T-helper 1 cell treated with Interleukin-12 subunit alpha and Interleukin-12 subunit beta and Interleukin-4 antibody, amounts not matched to agents 30 ng/mL and 1 ng/mL, for 36 hours (primary cell): ENCODE data around the gene TMEM121B. TPM values are rescaled to one million over a fixed set of nuclear protein-coding genes. Genes with fewer than 3 reads are reported as not detected.

ENCODE experiments used
- intact Hi-C: fragments of 100-400 bp; cut with micrococcal nuclease; formaldehyde crosslinking; loops from one replicate; pipeline ENCODE4 v1.15.1; 2024
- total RNA-seq: library from RNA; stranded (reverse); gene quantifications from 2 replicates; pipeline ENCODE4 v1.2.3, GENCODE V29; 2022

The TMEM121B gene
- total RNA-seq, 1 donor from 2014 or later = 0.27 TPM

DNA sequence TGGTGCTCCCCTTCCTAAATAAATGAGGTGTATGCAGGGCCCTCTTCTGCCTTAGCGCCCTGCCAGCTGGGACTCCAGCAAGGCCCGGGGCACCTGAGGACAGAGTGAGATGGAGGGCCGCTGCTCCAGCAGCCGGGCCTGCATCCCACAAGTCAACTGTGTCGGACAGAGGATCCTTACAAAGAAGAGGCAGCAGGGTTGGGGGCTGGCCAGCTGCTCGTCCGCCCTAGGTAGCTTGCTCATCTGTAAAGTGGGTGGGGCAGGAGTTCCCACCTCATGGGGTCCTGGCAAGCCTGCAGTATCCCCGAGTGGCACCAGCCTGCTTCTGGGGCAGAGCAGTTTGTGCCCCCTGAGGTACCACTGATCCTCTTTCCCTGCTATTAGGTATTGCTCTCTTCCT is 7.6 kb downstream of the TMEM121B start:
- intact Hi-C loops = no loop called here

DNA sequence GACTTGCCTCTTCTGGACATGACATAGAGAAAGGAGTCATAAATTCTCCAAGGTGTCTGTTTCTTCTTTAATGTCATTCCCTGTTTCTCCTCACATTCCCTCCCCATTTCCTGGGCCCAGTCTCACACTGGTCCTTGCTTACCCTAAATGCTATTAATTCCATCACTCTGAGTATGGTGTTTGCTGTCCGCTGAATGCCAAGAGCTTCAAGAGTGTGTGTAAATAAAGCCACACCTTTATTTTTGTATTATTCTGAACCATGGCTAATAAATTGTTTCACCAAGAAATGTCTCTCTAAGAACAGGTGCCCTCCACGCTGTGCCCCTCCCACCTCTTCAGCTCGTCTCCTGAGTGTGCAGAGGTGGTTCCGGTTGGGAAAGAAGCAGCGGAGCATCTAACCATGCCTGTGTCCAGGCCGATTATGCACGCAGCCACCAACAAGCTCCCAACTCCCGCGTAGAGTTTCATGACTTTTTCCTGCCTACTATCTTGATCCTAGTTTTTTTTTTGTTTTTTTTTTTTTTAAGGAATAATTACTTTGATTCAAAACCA is 8.6 kb downstream of the TMEM121B start:
- intact Hi-C loops = no loop called here

DNA sequence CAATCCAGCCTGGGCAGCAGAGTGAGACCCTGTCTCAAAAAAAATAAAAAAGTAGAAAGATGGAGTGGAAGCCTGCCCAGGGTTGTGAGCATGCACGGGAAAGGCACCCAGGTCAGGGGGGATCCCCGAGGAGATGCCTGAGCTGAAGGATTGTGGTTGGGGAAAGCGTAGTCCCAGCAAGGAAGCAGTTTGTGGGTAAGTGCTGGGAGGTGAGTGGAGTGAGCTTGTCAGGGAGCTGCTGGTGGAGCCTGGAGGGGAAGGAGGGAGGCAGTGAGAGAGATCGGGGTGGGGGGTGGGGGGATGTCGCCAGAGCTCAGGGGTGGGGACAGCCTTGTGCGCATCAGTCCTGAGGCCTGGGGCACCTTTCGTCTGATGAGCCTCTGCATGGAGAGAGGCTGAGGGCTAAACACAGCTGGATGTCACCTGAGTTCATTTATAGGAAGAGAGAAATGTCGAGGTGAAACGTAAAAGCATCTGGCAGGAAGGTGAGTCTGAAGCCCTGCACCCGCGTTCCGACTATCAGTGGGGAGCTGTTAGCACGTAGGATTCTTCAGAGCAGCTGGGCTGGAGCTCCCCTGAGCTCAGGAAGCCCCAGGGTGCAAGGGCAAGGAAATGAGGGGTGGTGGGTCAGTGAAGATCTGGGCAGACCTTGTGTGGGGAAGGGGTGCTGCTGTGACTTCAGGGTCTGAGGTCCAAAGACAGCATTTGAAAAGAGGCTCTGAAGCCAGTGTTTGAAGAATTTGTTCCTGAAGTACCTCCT is 10.2 kb downstream of the TMEM121B start:
- intact Hi-C loops = no loop called here

DNA sequence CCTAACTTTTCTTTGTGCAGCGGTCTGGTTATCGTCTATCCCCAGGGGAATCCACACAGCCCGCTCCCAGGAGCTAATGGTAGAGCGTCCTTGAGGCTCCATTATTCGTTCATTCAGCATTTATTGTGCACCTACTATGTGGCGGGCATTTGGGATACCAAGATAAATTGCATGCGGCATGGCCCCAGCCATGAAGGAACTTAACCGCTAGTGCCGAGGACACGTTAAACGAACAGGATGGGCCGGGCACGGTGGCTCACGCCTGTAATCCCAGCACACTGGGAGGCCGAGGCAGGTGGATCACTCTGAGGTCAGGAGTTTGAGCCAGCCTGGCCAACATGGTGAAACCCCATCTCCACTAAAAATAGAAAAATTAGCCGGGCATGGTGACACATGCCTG is 11.2 kb downstream of the TMEM121B start:
- intact Hi-C loops = no loop called here

DNA sequence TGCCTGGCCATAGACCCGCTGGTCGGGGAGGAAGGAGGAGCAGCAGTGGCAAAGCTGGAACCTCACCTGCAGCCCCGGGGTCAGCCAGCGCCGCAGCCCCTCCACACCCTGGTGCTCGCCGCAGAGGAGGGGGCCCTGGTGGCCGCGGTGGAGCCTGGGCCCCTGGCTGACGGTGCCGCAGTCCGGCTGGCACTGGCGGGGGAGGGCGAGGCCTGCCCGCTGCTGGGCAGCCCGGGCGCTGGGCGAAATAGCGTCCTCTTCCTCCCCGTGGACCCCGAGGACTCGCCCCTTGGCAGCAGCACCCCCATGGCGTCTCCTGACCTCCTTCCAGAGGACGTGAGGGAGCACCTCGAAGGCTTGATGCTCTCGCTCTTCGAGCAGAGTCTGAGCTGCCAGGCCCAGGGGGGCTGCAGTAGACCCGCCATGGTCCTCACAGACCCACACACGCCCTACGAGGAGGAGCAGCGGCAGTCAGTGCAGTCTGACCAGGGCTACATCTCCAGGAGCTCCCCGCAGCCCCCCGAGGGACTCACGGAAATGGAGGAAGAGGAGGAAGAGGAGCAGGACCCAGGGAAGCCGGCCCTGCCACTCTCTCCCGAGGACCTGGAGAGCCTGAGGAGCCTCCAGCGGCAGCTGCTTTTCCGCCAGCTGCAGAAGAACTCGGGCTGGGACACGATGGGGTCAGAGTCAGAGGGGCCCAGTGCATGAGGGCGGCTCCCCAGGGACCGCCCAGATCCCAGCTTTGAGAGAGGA is 11.9 kb downstream of the TMEM121B start:
- intact Hi-C loops = no loop called here

DNA sequence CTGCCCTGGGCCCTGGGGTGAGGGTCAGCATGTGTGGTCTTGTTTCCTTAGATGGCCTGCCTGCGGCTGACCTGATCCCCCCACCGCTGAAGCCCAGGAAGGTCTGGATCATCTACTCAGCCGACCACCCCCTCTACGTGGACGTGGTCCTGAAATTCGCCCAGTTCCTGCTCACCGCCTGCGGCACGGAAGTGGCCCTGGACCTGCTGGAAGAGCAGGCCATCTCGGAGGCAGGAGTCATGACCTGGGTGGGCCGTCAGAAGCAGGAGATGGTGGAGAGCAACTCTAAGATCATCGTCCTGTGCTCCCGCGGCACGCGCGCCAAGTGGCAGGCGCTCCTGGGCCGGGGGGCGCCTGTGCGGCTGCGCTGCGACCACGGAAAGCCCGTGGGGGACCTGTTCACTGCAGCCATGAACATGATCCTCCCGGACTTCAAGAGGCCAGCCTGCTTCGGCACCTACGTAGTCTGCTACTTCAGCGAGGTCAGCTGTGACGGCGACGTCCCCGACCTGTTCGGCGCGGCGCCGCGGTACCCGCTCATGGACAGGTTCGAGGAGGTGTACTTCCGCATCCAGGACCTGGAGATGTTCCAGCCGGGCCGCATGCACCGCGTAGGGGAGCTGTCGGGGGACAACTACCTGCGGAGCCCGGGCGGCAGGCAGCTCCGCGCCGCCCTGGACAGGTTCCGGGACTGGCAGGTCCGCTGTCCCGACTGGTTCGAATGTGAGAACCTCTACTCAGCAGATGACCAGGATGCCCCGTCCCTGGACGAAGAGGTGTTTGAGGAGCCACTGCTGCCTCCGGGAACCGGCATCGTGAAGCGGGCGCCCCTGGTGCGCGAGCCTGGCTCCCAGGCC is 12.7 kb downstream of the TMEM121B start:
- intact Hi-C loops = no loop called here

DNA sequence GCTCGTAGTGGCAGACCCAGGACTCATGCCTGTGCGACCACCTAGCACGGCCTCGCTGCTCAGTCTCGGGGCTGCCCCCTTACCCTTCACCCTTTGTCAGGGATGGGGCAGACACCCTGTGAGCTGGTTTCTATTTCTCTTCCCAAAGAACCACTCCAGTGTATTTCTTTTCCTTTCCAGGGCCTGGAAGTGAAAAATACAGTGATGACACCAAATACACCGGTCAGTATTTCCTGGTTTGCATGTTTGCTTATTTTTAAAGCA is 13.7 kb downstream of the TMEM121B start:
- intact Hi-C loops = no loop called here

DNA sequence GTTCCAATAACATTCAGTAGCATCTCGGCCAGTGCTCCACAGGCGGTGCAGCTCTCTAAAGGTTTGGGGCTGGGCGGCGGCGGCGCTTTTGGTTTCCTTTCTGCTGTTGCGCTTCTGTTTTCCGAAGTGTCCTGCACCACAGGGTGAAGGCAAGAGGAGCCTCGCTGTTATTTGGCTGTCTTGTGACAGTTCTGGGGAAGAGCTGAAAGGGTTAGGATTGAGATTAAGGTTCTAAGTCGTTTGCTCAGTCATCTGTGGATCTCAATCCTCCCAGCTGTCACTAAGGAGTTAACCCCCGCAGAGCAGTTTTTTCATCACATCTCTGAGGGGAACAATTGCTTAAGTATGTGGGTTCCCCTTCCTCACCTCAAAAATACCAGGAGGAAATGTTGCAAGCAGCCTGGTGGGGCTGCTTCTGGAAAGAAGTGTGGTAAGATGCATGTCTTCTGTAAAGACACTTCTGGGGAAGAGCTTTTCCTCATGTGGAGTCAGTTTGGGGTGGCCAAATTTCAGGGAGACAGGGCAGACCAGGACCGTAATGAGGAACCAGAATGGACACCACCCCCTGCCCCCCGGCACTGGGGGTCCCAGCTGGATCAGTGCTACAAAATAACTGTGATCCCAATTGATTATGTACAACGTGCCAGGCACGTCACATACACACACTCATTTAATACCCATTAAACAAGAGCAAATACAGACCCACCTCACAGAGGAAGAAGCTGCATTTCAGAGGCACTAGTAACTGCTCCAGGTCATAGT is 14.2 kb downstream of the TMEM121B start:
- intact Hi-C loops = loop anchor here (1.0 kb wide), 3 partner anchors 9 to 23 kb away; partner anchors contain the start of gene IL17RA

DNA sequence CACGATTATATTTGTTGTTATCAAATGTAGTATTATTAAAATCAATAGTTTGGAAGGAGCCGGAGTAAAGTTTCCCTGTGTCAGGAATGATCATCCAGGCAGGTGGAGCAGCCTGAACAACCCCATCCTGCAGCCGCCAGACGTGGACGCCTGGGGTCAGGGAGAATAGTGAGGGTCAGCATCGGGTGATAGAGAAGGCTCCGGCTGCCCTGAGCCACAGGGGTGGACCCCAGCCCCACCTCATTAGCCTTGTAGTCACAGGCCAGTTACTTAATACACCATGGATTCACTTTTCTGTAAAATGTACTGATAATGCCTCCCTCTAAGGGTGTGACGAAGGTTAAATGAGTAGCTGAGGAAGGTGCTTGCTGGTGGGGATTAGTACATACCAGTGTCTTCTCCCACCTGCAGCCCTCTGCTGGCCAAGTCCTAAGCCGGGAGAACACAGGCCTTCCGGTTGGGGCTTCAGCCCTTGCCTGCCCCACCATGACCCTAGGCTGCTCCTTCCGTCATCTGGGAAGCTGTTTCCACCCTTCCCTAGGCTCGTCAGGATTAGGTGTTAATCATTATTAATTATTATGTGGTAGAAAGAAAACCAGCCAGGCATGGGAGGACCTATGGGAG is 14.9 kb downstream of the TMEM121B start:
- intact Hi-C loops = loop anchor here (1.0 kb wide), 3 partner anchors 8 to 22 kb away; partner anchors contain the start of gene IL17RA

DNA sequence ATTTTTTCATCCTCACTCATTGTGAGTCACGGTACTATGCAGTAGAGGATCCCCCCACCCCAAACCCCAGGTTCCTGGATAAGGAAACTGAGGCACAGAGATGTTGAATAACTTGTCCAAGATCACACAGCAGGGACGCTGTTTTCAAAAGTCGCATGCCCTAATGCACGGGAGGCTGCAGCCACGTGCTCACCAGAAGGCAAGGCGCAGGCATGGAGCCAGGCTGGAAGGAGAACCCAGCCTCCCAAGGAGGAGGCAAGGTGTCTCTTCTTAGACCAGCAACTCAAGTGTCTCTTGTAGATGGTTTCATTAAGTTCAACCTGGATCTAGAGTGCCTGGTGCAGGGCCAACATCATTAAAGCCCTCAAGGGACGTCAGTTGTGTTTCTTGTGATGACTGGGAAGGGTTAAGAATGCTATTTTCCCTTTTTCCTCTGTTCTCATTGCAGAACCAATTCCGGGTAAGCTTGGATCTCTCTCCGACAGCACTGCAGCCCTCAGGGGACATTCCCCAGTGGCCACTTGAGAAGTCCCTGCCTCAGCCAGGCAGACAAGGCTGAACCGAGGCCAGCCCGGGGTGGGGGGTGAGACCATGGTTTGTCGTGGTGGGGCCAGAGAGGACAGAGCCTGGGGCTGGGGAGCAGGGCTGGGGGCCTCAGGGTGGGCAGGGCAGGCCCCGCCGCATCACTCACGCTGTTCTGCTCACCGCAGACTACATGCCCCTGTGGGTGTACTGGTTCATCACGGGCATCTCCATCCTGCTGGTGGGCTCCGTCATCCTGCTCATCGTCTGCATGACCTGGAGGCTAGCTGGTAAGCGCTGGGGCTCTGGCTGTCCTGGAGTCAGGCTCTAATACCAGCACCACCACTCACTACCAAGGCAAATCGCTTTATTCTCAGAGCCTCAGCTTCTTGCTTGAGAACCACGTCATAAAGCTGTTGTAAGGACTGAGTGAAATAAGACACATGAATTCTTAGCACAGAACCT is 15.7 kb downstream of the TMEM121B start:
- intact Hi-C loops = loop anchor here (1.0 kb wide), 3 partner anchors 7 to 21 kb away; partner anchors contain the start of gene IL17RA

DNA sequence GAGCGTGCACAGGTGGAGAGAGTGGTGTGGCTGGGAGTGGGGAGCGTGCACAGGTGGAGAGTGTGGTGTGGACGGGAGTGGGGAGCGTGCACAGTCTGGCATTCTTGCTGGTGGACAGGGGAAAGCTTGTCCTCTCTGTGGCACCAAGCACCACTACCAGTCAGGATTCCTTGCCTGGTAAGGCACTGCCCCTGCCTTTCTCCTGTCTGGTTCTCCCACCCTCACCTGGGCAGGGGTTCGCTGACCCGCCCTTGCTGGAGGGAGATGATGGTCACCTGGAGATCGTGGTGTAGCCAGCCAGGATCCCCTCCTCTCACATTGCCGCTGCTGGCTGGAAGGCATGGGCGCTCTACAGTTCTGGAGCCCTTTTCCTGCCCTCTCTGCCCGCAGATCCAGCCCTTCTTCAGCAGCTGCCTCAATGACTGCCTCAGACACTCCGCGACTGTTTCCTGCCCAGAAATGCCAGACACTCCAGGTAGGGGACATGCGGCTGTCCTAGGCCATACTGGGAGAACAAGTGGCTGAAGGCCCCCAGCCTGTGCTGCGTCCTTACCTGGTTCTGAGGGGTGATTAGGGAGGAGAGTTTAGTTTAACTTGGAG is 16.7 kb downstream of the TMEM121B start:
- intact Hi-C loops = no loop called here

DNA sequence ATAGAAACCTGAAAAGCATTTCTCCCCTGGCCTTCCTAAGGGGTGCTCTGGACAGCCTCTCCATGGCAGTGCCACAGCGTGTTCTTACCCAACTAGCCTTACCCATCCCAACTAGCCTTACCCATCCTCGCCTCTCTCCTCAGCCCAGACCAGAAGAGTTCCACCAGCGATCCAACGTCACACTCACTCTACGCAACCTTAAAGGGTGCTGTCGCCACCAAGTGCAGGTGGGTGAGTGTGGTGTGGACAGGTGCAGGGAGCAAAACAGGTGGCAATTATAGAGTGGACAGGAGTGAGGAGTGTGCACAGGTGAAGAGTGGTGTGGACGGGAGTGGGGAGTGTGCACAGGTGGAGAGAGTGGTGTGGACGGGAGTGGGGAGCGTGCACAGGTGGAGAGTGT is 17.8 kb downstream of the TMEM121B start:
- intact Hi-C loops = no loop called here

DNA sequence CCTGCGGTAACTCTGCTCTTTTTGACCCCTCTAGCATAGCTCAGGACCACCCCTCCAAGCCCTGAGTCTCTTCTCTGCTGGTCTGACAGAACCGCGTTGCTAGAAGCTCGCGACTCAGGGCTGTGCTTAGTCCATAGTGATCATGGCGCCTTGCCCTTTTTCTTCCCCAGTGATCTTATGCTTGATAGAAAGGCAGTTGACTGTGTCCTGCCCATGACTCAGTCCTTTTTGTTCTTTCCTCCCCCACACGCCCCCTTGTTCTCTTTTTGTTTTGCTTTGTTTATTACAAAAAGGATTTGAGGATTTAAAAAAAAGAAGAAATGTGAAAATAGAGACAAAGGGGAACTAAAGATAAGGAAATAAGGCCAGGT is 18.9 kb downstream of the TMEM121B start:
- intact Hi-C loops = no loop called here

DNA sequence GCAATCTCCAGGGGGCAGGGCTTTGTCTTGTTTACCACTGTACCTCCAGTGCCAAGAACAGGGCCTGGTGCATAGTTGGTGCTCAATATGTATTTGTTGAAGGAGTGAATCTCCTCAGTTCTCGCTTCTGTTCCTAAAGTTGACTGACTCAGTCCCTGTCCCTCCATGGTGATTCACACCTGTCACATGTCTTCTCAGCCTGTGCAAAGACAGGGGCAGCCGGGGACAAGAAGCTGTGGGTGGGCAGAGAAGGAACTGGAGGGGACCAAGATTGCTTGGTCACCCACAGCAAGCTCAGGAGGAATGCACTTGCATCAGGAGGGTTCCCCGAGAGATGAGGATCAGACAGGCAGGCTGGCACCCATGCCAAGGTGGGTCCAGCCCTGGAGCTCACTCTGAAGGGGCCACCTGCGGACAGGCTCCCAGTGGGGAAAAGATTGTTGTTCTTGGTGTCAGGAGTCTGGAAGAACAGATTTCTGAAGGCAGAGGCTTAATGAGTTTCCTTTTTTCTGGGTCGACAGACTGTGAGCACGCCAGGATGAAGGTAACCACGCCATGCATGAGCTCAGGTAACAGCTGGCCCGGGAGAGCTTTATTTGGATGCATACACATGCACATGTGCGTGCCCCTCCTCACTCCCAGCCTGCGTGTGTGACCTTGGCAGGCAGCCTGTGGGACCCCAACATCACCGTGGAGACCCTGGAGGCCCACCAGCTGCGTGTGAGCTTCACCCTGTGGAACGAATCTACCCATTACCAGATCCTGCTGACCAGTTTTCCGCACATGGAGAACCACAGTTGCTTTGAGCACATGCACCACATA is 19.5 kb downstream of the TMEM121B start:
- intact Hi-C loops = no loop called here

DNA sequence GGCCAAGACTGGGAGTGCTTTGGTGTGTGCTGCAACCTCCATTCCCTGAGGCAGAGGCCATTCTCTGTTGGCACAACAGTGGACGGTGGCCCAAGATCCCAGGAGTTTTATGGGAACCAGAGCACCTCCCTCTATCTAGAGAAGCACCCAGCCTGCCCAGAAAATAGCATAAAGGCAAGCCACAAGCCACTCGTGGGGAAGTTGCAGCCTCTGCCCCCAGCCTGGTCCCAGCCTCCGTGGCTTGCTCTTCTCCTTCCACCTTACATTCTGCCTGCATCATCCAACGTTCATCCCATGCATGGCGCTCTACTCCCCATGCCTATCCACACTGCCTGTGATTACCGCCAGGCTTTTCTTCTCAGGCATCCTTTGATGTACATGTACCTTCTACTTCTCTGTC is 20.5 kb downstream of the TMEM121B start:
- intact Hi-C loops = no loop called here

DNA sequence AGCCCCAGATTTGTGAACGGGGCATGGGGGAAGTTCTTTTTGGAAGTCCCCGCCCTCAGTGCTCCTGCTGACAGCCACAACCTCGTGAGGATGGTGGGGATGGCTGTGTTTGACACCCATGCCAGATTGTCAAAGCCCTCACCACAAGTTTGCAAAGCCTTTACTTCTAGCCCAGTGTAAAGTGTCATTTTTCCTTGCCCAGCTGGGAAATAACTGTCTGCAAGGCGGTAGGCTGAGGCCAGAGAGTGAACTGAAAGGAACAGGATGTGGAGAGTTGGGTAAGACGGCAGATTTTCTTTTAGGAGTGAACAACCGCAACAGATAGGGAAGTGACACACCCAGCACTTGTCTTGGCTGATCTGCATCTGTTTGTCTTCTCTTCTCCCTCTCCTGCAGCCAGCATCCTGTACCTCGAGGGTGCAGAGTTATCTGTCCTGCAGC is 22.8 kb downstream of the TMEM121B start:
- intact Hi-C loops = loop anchor here (1.0 to 2.0 kb wide), 4 partner anchors 8 to 23 kb away; partner anchors contain the start of gene IL17RA

DNA sequence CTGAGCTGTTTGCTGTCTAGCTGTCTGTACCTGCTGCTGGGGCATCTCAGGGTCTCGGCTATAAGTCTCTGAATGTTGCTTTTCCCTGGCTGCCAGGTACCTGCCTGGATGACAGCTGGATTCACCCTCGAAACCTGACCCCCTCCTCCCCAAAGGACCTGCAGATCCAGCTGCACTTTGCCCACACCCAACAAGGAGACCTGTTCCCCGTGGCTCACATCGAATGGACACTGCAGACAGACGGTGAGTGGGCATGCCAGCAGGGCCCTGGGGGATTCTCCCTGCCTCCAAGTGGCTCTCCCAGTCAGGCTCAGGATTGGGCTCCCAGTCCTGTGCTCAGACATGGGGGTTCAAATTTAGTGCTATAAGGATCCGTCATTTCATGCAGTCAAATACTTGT is 23.5 kb downstream of the TMEM121B start:
- intact Hi-C loops = loop anchor here (1.0 to 2.0 kb wide), 4 partner anchors 9 to 22 kb away; partner anchors contain the start of gene IL17RA

DNA sequence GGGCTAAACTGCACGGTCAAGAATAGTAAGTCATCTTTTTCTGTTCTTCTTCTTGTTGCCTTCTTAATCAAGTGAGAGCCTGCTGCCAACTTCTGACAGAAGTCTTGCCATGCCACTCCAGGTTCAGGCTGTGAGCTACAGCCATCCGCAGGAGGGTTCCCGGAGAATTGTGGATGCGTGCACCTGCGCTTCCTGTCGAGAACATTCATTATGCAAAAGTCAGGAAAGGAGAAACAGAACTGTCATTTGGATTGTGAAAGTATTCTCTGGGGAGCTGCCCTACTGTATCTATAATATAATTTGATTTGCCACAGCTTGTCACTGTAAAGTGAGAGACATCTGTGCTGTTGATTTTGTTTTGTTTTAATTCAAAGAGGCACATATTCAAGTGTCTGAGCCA is 24.1 kb downstream of the TMEM121B start:
- intact Hi-C loops = no loop called here
